Measurements from ENCODE around the gene NRARP. TPM values are rescaled to one million over a fixed set of nuclear protein-coding genes. Genes with fewer than 3 reads are reported as not detected.
"Not testable (repeated sequence)": the region's sequence is repeated elsewhere in the genome, so short reads cannot be mapped to it uniquely, and the experiment has no call there.

Gene NRARP, protein sequence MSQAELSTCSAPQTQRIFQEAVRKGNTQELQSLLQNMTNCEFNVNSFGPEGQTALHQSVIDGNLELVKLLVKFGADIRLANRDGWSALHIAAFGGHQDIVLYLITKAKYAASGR
- 7.1 TPM for total RNA-seq

- DNase-seq (ENCODE audit: low spot score), result peak; percentile 89
Observed at GRCh38 chr9:137302118-137302448, at the start of gene NRARP. Gene NRARP, minus strand, starts transcription at chr9:137302271. Its CDS starts 343 bp downstream, at chr9:137301928.

GRCh38 chr9:137350696-137351584, 48.9 kb upstream of the NRARP start:
- DNase-seq (ENCODE audit: low spot score), result no peak

GRCh38 chr9:137349471-137350033, 47.5 kb upstream of the NRARP start:
- DNase-seq (ENCODE audit: low spot score), result no peak

- no peak for DNase-seq (ENCODE audit: low spot score)
Observed at GRCh38 chr9:137348769-137349470, 46.8 kb upstream of the NRARP start.

- no peak for DNase-seq (ENCODE audit: low spot score)
Observed at GRCh38 chr9:137347928-137348327, 45.9 kb upstream of the NRARP start.

DNA sequence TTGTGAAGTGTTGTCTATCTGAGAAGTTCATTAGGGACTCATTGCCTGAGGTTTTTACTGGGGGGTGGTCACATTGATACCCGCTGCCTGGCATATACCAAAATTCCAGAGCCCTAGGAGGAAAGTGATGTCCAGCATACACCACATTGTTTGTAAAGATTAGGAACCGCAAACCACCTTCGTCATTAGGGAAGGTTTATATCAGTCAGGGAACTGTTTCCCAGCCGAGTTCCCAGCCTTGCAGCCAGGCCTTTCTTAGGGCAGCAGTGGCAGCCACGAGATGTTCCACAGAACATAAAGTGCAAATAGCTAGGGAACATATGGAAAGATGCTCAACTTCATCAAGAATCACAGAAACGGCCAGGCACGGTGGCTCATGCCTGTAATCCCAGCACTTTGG, 40.4 kb upstream of the NRARP start:
- DNase-seq (ENCODE audit: low spot score), result no peak

- DNase-seq (ENCODE audit: low spot score), result no peak
Observed at GRCh38 chr9:137341227-137341626, 39.2 kb upstream of the NRARP start.

DNA sequence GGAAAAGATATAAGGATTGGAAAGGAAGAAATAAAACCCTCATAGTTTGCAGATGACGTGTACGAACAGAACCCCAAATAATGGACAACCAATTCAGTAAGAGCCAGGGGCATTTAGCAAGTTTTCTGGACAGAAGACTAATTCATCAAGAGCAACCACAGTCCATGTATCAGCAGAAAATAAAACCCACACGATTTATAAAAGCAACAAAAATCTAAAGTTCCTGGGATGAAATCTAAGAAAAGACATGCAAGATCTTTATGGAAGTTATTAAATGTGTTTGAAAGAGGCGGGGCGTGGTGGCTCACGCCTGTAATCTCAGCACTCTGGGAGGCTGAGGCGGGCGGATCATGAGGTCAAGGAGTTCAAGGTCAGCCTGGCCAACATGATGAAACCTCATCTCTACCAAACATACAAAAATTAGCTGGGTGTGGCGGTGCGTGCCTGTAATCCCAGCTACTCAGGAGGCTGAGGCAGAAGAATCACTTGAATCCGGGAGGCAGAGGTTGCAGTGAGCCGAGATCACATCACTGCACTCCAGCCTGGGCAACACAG, 37.9 kb upstream of the NRARP start:
- not testable (repeated sequence) for DNase-seq (ENCODE audit: low spot score)

GRCh38 chr9:137339045-137339907, 37.2 kb upstream of the NRARP start:
- DNase-seq (ENCODE audit: low spot score), result no peak

GRCh38 chr9:137336735-137337134, 34.7 kb upstream of the NRARP start:
- DNase-seq (ENCODE audit: low spot score), result no peak

DNA sequence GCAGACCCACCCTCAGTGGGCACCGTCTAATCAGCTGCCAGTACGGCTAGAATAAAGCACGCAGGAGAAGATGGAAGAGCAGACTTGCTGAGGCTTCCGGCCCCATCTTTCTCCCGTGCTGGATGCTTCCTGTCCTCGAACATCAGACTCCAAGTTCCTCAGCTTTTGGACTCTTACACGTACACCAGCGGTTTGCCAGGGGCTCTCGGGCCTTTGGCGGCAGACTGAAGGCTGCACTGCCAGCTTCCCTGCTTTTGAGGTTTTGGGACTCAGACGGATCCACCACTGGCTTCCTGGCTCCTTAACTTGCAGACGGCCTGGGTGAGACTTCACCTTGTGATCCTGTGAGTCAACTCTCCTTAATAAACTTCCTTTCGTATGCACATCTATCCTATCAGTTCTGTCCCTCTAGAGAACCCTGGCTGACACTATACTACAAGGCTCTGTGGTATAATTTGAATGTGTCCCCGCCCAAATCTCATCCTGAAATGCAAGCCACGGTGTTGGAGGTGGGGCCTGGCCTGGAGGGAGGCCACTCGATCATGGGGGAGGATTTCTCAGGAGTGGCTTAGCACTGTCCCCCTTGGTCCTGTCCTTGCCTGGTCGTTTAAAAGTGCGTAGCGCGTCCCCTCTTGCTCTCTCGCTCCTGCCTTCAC, 31.1 kb upstream of the NRARP start:
- no peak for DNase-seq (ENCODE audit: low spot score)

GRCh38 chr9:137331929-137332328, 29.9 kb upstream of the NRARP start:
- DNase-seq (ENCODE audit: low spot score), result no peak

GRCh38 chr9:137330689-137331088, 28.6 kb upstream of the NRARP start:
- DNase-seq (ENCODE audit: low spot score), result no peak

DNA sequence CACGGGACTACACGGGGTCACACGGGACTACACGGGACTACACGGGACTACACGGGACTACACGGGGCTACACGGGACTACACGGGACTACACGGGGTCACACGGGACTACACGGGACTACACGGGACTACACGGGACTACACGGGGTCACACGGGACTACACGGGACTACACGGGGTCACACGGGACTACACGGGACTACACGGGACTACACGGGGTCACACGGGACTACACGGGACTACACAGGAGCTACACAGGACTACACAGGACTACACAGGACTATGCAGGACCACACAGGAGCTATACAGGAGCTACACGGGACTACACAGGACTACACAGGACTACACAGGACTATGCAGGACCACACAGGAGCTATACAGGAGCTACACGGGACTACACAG, 27.5 kb upstream of the NRARP start:
- DNase-seq (ENCODE audit: low spot score), result not testable (repeated sequence)

- not testable (repeated sequence) for DNase-seq (ENCODE audit: low spot score)
Observed at GRCh38 chr9:137327641-137328550, 25.8 kb upstream of the NRARP start.

DNA sequence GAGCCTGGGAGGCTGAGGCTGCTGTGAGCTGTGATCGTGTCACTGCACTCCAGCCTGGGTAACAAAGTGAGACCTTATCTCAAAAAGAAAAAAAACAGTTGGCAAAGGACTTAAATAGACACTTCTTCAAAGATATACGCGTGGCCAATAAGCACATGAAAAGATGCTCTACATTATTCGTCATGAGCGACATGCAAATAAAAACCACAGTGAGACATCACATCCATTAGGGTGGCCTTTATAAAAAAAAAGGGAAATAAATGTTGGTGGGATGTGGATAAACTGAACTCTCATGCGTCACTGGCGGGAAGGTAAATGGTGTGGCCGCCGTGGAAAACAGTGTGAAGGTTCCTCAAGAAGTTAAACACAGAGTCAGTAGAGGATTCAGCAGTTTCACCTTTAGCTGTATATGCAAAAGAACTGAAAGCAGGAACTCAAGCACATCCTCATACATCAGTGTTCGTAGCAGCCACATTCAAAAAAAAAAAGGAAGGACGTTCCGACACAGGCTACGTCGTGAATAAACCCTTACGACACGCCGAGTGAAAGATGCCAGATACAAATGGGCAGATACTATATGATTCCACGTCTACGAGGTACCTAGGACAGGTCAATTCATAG, 24.5 kb upstream of the NRARP start:
- DNase-seq (ENCODE audit: low spot score), result no peak

GRCh38 chr9:137325799-137326198, 23.7 kb upstream of the NRARP start:
- no peak for DNase-seq (ENCODE audit: low spot score)

GRCh38 chr9:137325124-137325523, 23.1 kb upstream of the NRARP start:
- no peak for DNase-seq (ENCODE audit: low spot score)
